Posterior cingulate gyrus (tissue), 11 donors: Measurements from ENCODE around the gene VPS35L.

Source experiments
- DNase-seq, 10 donors: peaks; one replicate each; pipeline versions ENCODE4 v3.0.0 to v3.0.0-alpha.2; 2020 to 2021; ENCODE audit warnings: mixed read lengths in 3 of 10
- intact Hi-C: fragments of 100-400 bp; cut with DNase I; formaldehyde crosslinking; loops from one replicate; pipeline ENCODE4 v1.15.1; 2023

VPS35L gene

GRCh38 chr16:19588661-19589060 lies 33.2 kb downstream of the VPS35L start:
- intact Hi-C loops, result no loop called here
- peak in 2 of 10 donors; percentile 27 to 64 for DNase-seq

GRCh38 chr16:19589106-19589505 lies 33.6 kb downstream of the VPS35L start:
- intact Hi-C loops, result no loop called here

GRCh38 chr16:19589771-19590302 lies 34.3 kb downstream of the VPS35L start:
- intact Hi-C loops, result no loop called here

More at GRCh38 chr16:19589106-19589505, 33.6 kb downstream of the VPS35L start:
- DNase-seq, result peak in 2 of 10 donors; percentile 35 to 49

GRCh38 chr16:19595043-19595767 lies 39.7 kb downstream of the VPS35L start:
- DNase-seq, result peak in 1 of 10 donors; percentile 69
- intact Hi-C loops, result no loop called here

More at GRCh38 chr16:19589771-19590302, 34.3 kb downstream of the VPS35L start:
- DNase-seq, result peak in 1 of 10 donors; percentile 5

GRCh38 chr16:19598805-19599510 lies 43.5 kb downstream of the VPS35L start:
- intact Hi-C loops, result no loop called here
- DNase-seq, result no peak

GRCh38 chr16:19599968-19600716 lies 44.6 kb downstream of the VPS35L start:
- DNase-seq, result no peak
- intact Hi-C loops, result no loop called here

- intact Hi-C loops, result loop anchor here (1.0 kb wide), 1 partner anchor 285 kb away; no protein-coding TSS in a partner anchor
- DNase-seq, result peak in 4 of 10 donors; percentile 18 to 52 (median 44)
These were observed 45.8 kb downstream of the VPS35L start for GRCh38 chr16:19601083-19601976.

GRCh38 chr16:19604911-19605310 lies 49.4 kb downstream of the VPS35L start:
- intact Hi-C loops, result no loop called here
- DNase-seq, result no peak

GRCh38 chr16:19605701-19606100 lies 50.2 kb downstream of the VPS35L start:
- no peak for DNase-seq
- intact Hi-C loops, result no loop called here

- intact Hi-C loops, result no loop called here
- no peak for DNase-seq
These were observed 52.2 kb downstream of the VPS35L start for GRCh38 chr16:19607616-19608280.

- intact Hi-C loops, result no loop called here
- DNase-seq, result no peak
These were observed 53.9 kb downstream of the VPS35L start for GRCh38 chr16:19609359-19609758.

GRCh38 chr16:19610200-19610599 lies 54.7 kb downstream of the VPS35L start:
- intact Hi-C loops, result no loop called here
- DNase-seq, result no peak

- no peak for DNase-seq
- intact Hi-C loops, result no loop called here
These were observed 58.3 kb downstream of the VPS35L start for GRCh38 chr16:19613834-19614233.

- DNase-seq, result no peak
- intact Hi-C loops, result no loop called here
These were observed 60.7 kb downstream of the VPS35L start for GRCh38 chr16:19616241-19616640.

GRCh38 chr16:19618876-19619275 lies 63.4 kb downstream of the VPS35L start:
- intact Hi-C loops, result no loop called here

GRCh38 chr16:19621445-19621844 lies 65.9 kb downstream of the VPS35L start:
- intact Hi-C loops, result no loop called here

More at GRCh38 chr16:19618876-19619275, 63.4 kb downstream of the VPS35L start:
- DNase-seq, result no peak

GRCh38 chr16:19625039-19625438 lies 69.5 kb downstream of the VPS35L start:
- intact Hi-C loops, result no loop called here
- no peak for DNase-seq

More at GRCh38 chr16:19621445-19621844, 65.9 kb downstream of the VPS35L start:
- no peak for DNase-seq

- DNase-seq, result no peak
- intact Hi-C loops, result no loop called here
These were observed 81.1 kb downstream of the VPS35L start for GRCh38 chr16:19636436-19637267.
